Measurements from ENCODE around the gene B4GALT3. TPM values are rescaled to one million over a fixed set of nuclear protein-coding genes. Genes with fewer than 3 reads are reported as not detected.

The B4GALT3 gene
- total RNA-seq, 1 donor from 2014 or later = 24.3 TPM

DNA sequence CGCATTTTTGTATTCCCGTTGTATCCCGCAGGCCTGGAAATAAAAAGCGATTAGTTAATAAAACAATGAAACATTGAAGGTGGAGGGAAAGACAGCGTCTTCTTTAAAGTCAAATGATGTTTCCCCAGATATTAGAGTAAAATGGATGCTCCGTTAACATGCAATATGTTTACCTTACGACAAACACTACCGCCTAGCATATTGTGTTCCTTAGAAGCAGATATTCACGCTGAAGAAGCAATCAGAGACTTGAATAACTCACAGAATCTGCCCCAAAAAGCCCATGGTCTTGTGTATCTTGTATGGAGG, 583 bp upstream of the B4GALT3 start:
- H3K4me1 Mint-ChIP-seq (ENCODE audit: unreplicated experiment) = peaks cover 41% of the 10 kb centered on the region
- peak overlapping the region; percentile 100 for H3K4me3 Mint-ChIP-seq (ENCODE audit: unreplicated experiment)
- TF ChIP-seq, protein P1, sequence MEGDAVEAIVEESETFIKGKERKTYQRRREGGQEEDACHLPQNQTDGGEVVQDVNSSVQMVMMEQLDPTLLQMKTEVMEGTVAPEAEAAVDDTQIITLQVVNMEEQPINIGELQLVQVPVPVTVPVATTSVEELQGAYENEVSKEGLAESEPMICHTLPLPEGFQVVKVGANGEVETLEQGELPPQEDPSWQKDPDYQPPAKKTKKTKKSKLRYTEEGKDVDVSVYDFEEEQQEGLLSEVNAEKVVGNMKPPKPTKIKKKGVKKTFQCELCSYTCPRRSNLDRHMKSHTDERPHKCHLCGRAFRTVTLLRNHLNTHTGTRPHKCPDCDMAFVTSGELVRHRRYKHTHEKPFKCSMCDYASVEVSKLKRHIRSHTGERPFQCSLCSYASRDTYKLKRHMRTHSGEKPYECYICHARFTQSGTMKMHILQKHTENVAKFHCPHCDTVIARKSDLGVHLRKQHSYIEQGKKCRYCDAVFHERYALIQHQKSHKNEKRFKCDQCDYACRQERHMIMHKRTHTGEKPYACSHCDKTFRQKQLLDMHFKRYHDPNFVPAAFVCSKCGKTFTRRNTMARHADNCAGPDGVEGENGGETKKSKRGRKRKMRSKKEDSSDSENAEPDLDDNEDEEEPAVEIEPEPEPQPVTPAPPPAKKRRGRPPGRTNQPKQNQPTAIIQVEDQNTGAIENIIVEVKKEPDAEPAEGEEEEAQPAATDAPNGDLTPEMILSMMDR (IDR thresholded peaks at IDR 0.05) = no peak
- H3K36me3 Mint-ChIP-seq (ENCODE audit: unreplicated experiment) = peaks cover 17% of the 10 kb centered on the region
- H3K27ac Mint-ChIP-seq (ENCODE audit: unreplicated experiment) = peak overlapping the region; percentile 97
- no peaks in the 10 kb centered on the region for H3K27me3 Mint-ChIP-seq (ENCODE audit: unreplicated experiment)
- DNase-seq (ENCODE audit: extremely low spot score, unreplicated experiment) = no peak
- H3K9me3 Mint-ChIP-seq (ENCODE audit: unreplicated experiment) = no peaks in the 10 kb centered on the region

DNA sequence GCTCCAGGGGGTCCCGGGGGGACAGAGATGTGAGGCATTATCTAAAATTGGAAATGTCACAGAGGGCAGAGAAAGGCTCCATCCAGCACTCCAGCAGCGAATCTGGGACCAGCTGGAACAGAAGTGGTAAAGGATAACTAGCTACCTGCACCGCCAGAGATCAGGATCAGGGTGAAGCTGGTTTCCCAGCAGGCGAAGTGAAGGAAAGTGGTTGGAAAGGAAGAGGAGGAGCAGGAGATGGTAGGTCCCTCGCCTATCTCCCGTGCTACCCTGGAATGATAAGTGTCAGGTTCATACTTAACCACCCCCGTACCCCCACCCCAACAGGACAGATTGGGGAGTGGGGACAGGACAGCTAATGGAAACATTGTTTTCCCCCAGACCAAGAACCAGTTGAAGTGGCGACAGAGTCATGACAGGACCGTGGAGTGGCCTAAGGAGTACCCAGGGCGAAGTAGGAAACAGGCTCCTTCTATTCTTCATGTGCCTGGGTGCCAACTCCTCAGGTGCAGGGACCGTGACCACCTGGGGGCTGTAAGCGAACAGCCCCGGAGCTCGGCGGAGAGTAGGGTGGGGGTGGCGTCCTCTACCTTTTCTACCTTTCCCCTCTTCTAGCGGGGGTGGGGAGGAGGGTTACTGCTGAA, 717 bp downstream of the B4GALT3 start:
- Mint-ChIP-seq H3K27ac (ENCODE audit: unreplicated experiment) (peak overlapping the region; percentile 97), H3K27me3 (ENCODE audit: unreplicated experiment) (no peaks in the 10 kb centered on the region), H3K4me3 (ENCODE audit: unreplicated experiment) (peak overlapping the region; percentile 100), H3K4me1 (ENCODE audit: unreplicated experiment) (peaks cover 40% of the 10 kb centered on the region), H3K9me3 (ENCODE audit: unreplicated experiment) (no peaks in the 10 kb centered on the region), H3K36me3 (ENCODE audit: unreplicated experiment) (peaks cover 24% of the 10 kb centered on the region)
- TF ChIP-seq, protein P1 (IDR thresholded peaks at IDR 0.05) = no peak
- DNase-seq (ENCODE audit: extremely low spot score, unreplicated experiment) = no peak

DNA sequence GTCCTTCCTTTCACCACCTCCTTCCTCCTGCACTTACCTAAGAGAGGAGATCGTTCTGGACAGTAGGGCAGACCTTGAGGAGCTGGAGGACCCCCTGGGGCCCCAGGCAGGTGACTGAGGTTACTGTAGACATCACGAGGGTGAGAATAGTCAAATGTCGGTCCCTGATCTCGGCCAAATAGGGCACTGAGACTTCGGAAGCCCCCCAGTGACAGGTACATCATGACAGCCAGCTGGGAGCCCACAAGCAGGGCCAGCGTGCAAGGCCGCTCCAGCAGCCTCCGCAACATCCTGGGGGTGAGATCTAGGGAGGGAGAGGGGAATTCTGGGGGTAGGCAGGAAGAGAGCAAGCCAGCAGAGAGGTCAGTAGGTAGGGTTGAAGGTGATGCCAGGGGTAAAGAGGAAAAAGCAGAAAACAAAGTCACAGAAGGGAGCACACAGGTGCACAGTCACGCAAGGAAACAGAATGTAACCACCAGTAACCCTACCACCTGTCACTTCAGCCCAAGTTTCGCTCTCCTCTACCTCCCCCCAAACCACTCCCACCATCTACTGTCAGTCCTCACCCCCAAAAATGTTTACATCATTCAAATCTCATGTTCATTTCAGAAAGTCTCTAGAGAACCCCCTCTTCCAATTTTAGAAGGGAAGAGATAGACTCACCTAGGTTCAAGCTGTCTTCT, 1.4 kb downstream of the B4GALT3 start:
- Mint-ChIP-seq H3K4me1 (ENCODE audit: unreplicated experiment) (peaks cover 40% of the 10 kb centered on the region), H3K27ac (ENCODE audit: unreplicated experiment) (peak overlapping the region; percentile 50), H3K9me3 (ENCODE audit: unreplicated experiment) (no peaks in the 10 kb centered on the region), H3K27me3 (ENCODE audit: unreplicated experiment) (no peaks in the 10 kb centered on the region), H3K36me3 (ENCODE audit: unreplicated experiment) (peaks cover 31% of the 10 kb centered on the region), H3K4me3 (ENCODE audit: unreplicated experiment) (peak overlapping the region; percentile 100)
- no peak for DNase-seq (ENCODE audit: extremely low spot score, unreplicated experiment)
- TF ChIP-seq, protein P1 (IDR thresholded peaks at IDR 0.05) = no peak

- Mint-ChIP-seq H3K4me1 (ENCODE audit: unreplicated experiment) (peaks cover 40% of the 10 kb centered on the region), H3K9me3 (ENCODE audit: unreplicated experiment) (no peaks in the 10 kb centered on the region), H3K27ac (ENCODE audit: unreplicated experiment) (no peak overlapping the region), H3K36me3 (ENCODE audit: unreplicated experiment) (peaks cover 33% of the 10 kb centered on the region), H3K27me3 (ENCODE audit: unreplicated experiment) (no peaks in the 10 kb centered on the region), H3K4me3 (ENCODE audit: unreplicated experiment) (no peak overlapping the region)
- TF ChIP-seq, protein P1 (IDR thresholded peaks at IDR 0.05) = no peak
- DNase-seq (ENCODE audit: extremely low spot score, unreplicated experiment) = no peak
Observed at GRCh38 chr1:161174911-161175310, 2.4 kb downstream of the B4GALT3 start.

GRCh38 chr1:161173711-161174110, 3.6 kb downstream of the B4GALT3 start:
- H3K27me3 Mint-ChIP-seq (ENCODE audit: unreplicated experiment) = no peaks in the 10 kb centered on the region
- H3K4me1 Mint-ChIP-seq (ENCODE audit: unreplicated experiment) = peaks cover 40% of the 10 kb centered on the region
- peaks cover 37% of the 10 kb centered on the region for H3K36me3 Mint-ChIP-seq (ENCODE audit: unreplicated experiment)
- TF ChIP-seq, protein P1 (IDR thresholded peaks at IDR 0.05) = no peak
- H3K9me3 Mint-ChIP-seq (ENCODE audit: unreplicated experiment) = no peaks in the 10 kb centered on the region
- DNase-seq (ENCODE audit: extremely low spot score, unreplicated experiment) = no peak
- H3K4me3 Mint-ChIP-seq (ENCODE audit: unreplicated experiment) = no peak overlapping the region
- peak overlapping the region; percentile 66 for H3K27ac Mint-ChIP-seq (ENCODE audit: unreplicated experiment)

Data from osteocyte (in vitro differentiated cells).